DND-41 (cell line): ENCODE measurements around the gene PNMA1.

ENCODE experiments used
- ATAC-seq: fragments of 200-7000 bp; cut with Tn5 transposase; 3 replicates; pipeline ENCODE4 v1.9.1; 2021; ENCODE audit warnings: low read depth; ENCODE audit not compliant: insufficient read depth
- DNase-seq: peaks from one replicate; pipeline ENCODE4 v3.0.0-alpha.2; 2020
- H2AFZ ChIP-seq: 2 replicates; pipeline ENCODE4 v1.6.0; 2012; ENCODE audit warnings: low read depth, low read length
- H3K27ac ChIP-seq: 2 replicates; pipeline ENCODE4 v1.5.1; 2012; ENCODE audit warnings: low read length, inconsistent platforms
- H3K27me3 ChIP-seq: fragments of 200-600 bp; sonication (generic); 2 replicates; pipeline ENCODE4 v1.6.0; 2012; ENCODE audit warnings: low read length, mild to moderate bottlenecking, inconsistent platforms; ENCODE audit not compliant: insufficient read depth, poor library complexity
- H3K36me3 ChIP-seq: 2 replicates; pipeline ENCODE4 v1.5.1; 2012; ENCODE audit warnings: low read length, inconsistent platforms; ENCODE audit not compliant: insufficient read depth
- H3K4me1 ChIP-seq: 2 replicates; pipeline ENCODE4 v1.5.1; 2012; ENCODE audit warnings: mild to moderate bottlenecking, low read length; ENCODE audit not compliant: insufficient read depth
- H3K4me2 ChIP-seq: 2 replicates; pipeline ENCODE4 v1.6.0; 2012; ENCODE audit warnings: mild to moderate bottlenecking, moderate library complexity, low read length, inconsistent platforms; ENCODE audit not compliant: insufficient read depth
- H3K4me3 ChIP-seq, 2 experiments: fragments of 200-600 bp in 1 of 2; shearing (Covaris generic) in 1 of 2; 2 replicates each; pipeline ENCODE4 v1.5.1; 2012 to 2016; ENCODE audit warnings: inconsistent platforms in 2 of 2, low read length in 2 of 2, mild to moderate bottlenecking in 2 of 2, low read depth in 1 of 2, moderate library complexity in 1 of 2
- H3K79me2 ChIP-seq: 2 replicates; pipeline ENCODE4 v1.6.0; 2012; ENCODE audit warnings: low read length, inconsistent platforms; ENCODE audit not compliant: insufficient read depth
- H3K9ac ChIP-seq: 2 replicates; pipeline ENCODE4 v1.6.0; 2012; ENCODE audit warnings: low read depth, mild to moderate bottlenecking, inconsistent platforms, low read length, moderate library complexity
- H3K9me3 ChIP-seq: 2 replicates; pipeline ENCODE4 v1.5.1; 2012; ENCODE audit warnings: low read length, moderate library complexity, mild to moderate bottlenecking, inconsistent platforms; ENCODE audit not compliant: insufficient read depth, severe bottlenecking
- H4K20me1 ChIP-seq: 2 replicates; pipeline ENCODE4 v1.6.0; 2012; ENCODE audit warnings: low read length; ENCODE audit not compliant: insufficient read depth
- CTCF ChIP-seq: IDR thresholded peaks from 2 replicates; pipeline ENCODE4 v1.5.1; 2012; ENCODE audit warnings: borderline replicate concordance, low read length, moderate library complexity, mild to moderate bottlenecking; ENCODE audit not compliant: poor library complexity, severe bottlenecking; ENCODE audit errors: extremely low read depth
- EZH2 ChIP-seq: IDR thresholded peaks from 3 replicates; pipeline ENCODE4 v1.6.1; 2012; ENCODE audit warnings: borderline replicate concordance, low read depth, mild to moderate bottlenecking, moderate library complexity, low read length, inconsistent platforms; ENCODE audit not compliant: severe bottlenecking

PNMA1 gene

GRCh38 chr14:73743431-73743931 lies 29.3 kb upstream of the PNMA1 start:
- Histone ChIP-seq H3K27ac (peak overlapping the region; percentile 94), H3K36me3 (peaks cover 23% of the 10 kb centered on the region), H3K4me2 (peak overlapping the region; percentile 75), H3K4me1 (peaks cover 71% of the 10 kb centered on the region), H3K4me3 (peak overlapping the region in 1 of 2 experiments; percentile 37; a peak in 2 of 4 replicates), H4K20me1 (peaks cover 74% of the 10 kb centered on the region), H3K27me3 (no peaks in the 10 kb centered on the region), H3K79me2 (peaks cover 95% of the 10 kb centered on the region), H3K9me3 (no peaks in the 10 kb centered on the region), H2AFZ (no peak overlapping the region), H3K9ac (peak overlapping the region; percentile 61)
- DNase-seq (peak; percentile 86), ATAC-seq (peak; percentile 74)
- TF ChIP-seq CTCF: no peak
- no peak for TF ChIP-seq EZH2

GRCh38 chr14:73742520-73743238 lies 28.5 kb upstream of the PNMA1 start:
- Histone ChIP-seq H3K4me3 (peak overlapping the region in 1 of 2 experiments; percentile 52; a peak in 2 of 4 replicates), H3K27me3 (no peaks in the 10 kb centered on the region), H3K27ac (peak overlapping the region; percentile 94), H4K20me1 (peaks cover 69% of the 10 kb centered on the region), H3K79me2 (peaks cover 90% of the 10 kb centered on the region), H3K36me3 (peaks cover 28% of the 10 kb centered on the region), H3K9me3 (no peaks in the 10 kb centered on the region), H2AFZ (no peak overlapping the region), H3K4me2 (peak overlapping the region; percentile 75), H3K9ac (peak overlapping the region; percentile 61), H3K4me1 (peaks cover 71% of the 10 kb centered on the region)
- no peak for ATAC-seq
- no peak for DNase-seq
- TF ChIP-seq EZH2: no peak
- TF ChIP-seq CTCF: no peak

- peak; percentile 58 for ATAC-seq
- TF ChIP-seq EZH2 (no peak), CTCF (peak; percentile 20)
- Histone ChIP-seq H3K4me2 (peak overlapping the region; percentile 75), H3K36me3 (peaks cover 35% of the 10 kb centered on the region), H3K9me3 (no peaks in the 10 kb centered on the region), H3K4me1 (peaks cover 66% of the 10 kb centered on the region), H3K27me3 (no peaks in the 10 kb centered on the region), H3K79me2 (peaks cover 84% of the 10 kb centered on the region), H4K20me1 (peaks cover 63% of the 10 kb centered on the region), H3K27ac (peak overlapping the region; percentile 94), H3K4me3 (peak overlapping the region in 1 of 2 experiments; percentile 52; a peak in 2 of 4 replicates), H2AFZ (peak overlapping the region; percentile 75), H3K9ac (peak overlapping the region; percentile 61)
- DNase-seq: peak; percentile 79
These were observed 27.8 kb upstream of the PNMA1 start for GRCh38 chr14:73741876-73742519.
